Suprapubic skin (tissue), 3 donors: ENCODE measurements around the gene POLE4.

Source experiments
- POLR2A ChIP-seq, 2 donors: fragments of 450-650 bp; IDR thresholded peaks; one replicate each; pipeline ENCODE4 v1.6.1; 2017; ENCODE audit warnings: antibody characterized with exemption in 2 of 2, mild to moderate bottlenecking in 2 of 2, moderate library complexity in 2 of 2
- TF ChIP-seq, protein P1 (sequence below), 2 donors: fragments of 200-600 bp in 1 of 2; fragments of 450-650 bp in 1 of 2; sonication (generic) in 1 of 2; IDR thresholded peaks; one replicate each; pipeline ENCODE4 v1.5.1; 2016 to 2019; ENCODE audit warnings: antibody characterized with exemption in 2 of 2, mild to moderate bottlenecking in 1 of 2, moderate library complexity in 1 of 2

DNA sequence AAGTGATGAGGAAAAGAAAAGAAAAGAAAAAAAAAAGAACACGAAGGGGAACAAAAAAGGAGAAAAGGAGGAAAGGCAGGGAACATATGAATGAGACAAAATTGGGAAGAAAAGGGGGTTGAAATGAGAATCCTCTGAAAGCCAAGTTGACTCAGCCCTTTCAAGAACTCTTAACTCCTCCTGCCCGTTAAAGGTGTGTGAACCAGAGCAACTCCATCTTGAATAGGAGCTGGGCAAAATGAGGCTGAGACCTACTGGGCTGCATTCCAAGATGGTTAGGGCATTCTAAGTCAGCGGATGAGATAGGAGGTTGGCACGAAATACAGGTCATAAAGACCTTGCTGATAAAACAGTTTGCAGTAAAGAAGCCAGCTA lies 4.0 kb upstream of the POLE4 start:
- TF ChIP-seq POLR2A (IDR thresholded peaks at IDR 0.05) = no peak
- TF ChIP-seq, protein P1, sequence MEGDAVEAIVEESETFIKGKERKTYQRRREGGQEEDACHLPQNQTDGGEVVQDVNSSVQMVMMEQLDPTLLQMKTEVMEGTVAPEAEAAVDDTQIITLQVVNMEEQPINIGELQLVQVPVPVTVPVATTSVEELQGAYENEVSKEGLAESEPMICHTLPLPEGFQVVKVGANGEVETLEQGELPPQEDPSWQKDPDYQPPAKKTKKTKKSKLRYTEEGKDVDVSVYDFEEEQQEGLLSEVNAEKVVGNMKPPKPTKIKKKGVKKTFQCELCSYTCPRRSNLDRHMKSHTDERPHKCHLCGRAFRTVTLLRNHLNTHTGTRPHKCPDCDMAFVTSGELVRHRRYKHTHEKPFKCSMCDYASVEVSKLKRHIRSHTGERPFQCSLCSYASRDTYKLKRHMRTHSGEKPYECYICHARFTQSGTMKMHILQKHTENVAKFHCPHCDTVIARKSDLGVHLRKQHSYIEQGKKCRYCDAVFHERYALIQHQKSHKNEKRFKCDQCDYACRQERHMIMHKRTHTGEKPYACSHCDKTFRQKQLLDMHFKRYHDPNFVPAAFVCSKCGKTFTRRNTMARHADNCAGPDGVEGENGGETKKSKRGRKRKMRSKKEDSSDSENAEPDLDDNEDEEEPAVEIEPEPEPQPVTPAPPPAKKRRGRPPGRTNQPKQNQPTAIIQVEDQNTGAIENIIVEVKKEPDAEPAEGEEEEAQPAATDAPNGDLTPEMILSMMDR (IDR thresholded peaks at IDR 0.05) = no peak
